DMS53 (cell line): ENCODE data around the gene PNPLA3.

Source experiments
- DNase-seq: peaks from one replicate; lab custom pipeline; 2025; lab: John Stamatoyannopoulos, UW

The PNPLA3 gene

GRCh38 chr22:43924877-43925276 lies 1.3 kb downstream of the PNPLA3 start:
- no peak for DNase-seq

GRCh38 chr22:43925433-43926348 lies 2.1 kb downstream of the PNPLA3 start:
- peak; percentile 20 for DNase-seq

- DNase-seq: no peak
These were observed 2.7 kb downstream of the PNPLA3 start for GRCh38 chr22:43926349-43926710.

GRCh38 chr22:43928468-43928867 lies 4.9 kb downstream of the PNPLA3 start:
- no peak for DNase-seq

- no peak for DNase-seq
These were observed 5.3 kb downstream of the PNPLA3 start for GRCh38 chr22:43928908-43929307.

- no peak for DNase-seq
These were observed 8.2 kb downstream of the PNPLA3 start for GRCh38 chr22:43931771-43932170.

GRCh38 chr22:43941449-43941848 lies 17.8 kb downstream of the PNPLA3 start:
- DNase-seq: no peak

- peak; percentile 17 for DNase-seq
These were observed 21.2 kb downstream of the PNPLA3 start for GRCh38 chr22:43944670-43945430.

- peak; percentile 83 for DNase-seq
These were observed 22.2 kb downstream of the PNPLA3 start for GRCh38 chr22:43945632-43946383.

GRCh38 chr22:43946384-43946667 lies 22.7 kb downstream of the PNPLA3 start:
- peak; percentile 15 for DNase-seq

- no peak for DNase-seq
These were observed 25.3 kb downstream of the PNPLA3 start for GRCh38 chr22:43948836-43949406.

GRCh38 chr22:43951391-43951790 lies 27.8 kb downstream of the PNPLA3 start:
- no peak for DNase-seq

GRCh38 chr22:43951966-43952365 lies 28.4 kb downstream of the PNPLA3 start:
- DNase-seq: no peak

- DNase-seq: peak; percentile 24
These were observed 30.6 kb downstream of the PNPLA3 start for GRCh38 chr22:43953988-43954785.

GRCh38 chr22:43955040-43955882 lies 31.7 kb downstream of the PNPLA3 start, which contains the start of gene SAMM50:
SAMM50 (plus strand) TSS chr22:43955442; CDS start chr22:43955578, 136 bp downstream.
- DNase-seq: peak; percentile 91

- DNase-seq: peak; percentile 44
These were observed 32.5 kb downstream of the PNPLA3 start for GRCh38 chr22:43955883-43956782.

- no peak for DNase-seq
These were observed 33.3 kb downstream of the PNPLA3 start for GRCh38 chr22:43956805-43957463.

- DNase-seq: no peak
These were observed 34.3 kb downstream of the PNPLA3 start for GRCh38 chr22:43957871-43958270.
